ENCODE results near the gene SMIM3.
"Not testable (repeated sequence)": the region's sequence is repeated elsewhere in the genome, so short reads cannot be mapped to it uniquely, and the experiment has no call there.

The SMIM3 gene

DNA sequence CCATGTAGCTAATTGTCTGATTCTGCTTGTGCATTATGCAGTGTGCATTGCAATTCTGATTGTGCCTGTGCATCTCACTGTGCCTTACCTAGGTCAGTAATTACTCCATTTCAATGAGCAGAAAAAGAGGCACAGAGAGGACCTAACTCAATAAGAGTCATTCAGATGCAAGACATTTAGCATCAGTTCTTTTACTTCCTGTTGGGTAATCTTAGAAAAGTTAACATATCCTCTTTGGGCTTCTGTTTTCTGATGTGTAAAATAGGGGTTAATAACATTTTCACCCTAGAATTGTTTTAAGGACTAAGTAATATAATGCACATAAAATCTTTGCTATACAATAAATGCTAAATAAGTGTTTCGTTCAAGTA is 12.8 kb upstream of the SMIM3 start:
- DNase-seq = no peak

DNA sequence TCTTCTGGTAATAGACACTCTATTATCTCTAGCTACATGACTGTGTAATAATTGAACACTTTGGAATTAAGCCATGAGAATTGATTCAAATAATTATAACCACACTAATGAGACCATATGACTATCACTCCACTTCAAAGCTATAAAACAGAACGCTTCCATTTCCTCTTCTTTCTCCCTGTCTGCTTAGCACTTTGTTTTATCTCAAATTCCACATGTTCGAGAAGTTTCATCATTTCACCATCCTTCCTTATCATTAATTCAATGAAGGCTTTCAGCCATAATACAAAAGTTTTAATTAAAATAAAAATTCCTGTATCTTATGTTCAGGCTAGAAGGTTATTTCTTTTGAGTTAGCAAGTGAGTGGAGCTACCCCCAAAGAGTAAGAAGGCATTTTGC is 12.3 kb upstream of the SMIM3 start:
- no peak for DNase-seq

DNA sequence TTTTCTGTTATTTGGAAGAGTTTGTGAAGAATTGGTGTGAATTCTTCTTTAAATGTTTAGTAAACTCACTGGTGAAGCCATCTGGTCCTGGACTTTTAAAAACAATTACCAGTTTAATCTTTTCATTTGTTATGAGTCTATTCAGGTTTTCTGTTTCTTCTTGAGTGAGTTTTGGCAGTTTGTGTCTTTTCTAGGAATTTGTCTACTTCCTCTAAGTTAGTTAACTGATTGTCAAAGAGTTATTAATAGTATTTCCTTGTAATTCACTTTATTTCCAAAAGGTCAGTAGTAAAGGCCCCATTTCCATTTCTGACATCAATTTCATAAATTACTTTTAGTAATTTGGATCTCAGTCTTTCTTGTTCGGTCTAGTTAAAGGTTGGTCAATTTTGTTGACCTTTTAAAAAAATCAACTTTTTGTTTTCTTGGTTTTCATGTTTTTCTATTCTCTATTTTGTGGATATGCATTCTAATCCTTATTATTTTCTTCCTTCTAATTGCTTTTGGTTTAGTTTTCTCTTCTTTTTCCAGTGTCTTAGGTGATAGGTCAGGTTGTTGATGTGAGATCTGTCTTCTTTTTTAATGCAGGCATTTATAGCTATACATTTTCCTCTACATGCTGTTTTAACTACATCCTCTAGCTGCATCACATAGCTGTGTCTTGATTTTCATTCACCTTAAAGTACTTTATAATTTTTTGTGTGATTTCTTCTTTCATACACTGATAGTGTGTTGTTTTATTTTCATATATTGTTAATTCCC is 7.3 kb upstream of the SMIM3 start:
- DNase-seq = no peak

DNA sequence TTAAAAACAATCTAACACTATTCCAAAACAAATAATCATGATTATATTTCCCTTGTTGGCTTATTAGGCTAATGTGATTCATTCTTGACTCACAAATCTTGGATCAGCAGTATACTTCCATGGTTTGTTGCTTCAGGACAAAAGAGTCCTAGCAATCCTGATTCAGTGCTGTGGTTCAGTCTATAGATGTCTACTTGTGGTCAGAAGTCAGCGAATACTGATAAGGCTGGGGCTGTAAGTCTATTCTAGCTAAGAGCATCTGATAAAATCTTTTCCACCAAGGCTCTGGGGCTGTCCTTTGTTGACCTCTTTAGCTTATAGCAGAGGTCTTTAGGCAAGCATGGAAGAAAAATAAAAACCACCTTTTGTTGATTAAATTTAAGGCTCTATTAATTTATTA is 4.4 kb upstream of the SMIM3 start:
- no peak for DNase-seq

DNA sequence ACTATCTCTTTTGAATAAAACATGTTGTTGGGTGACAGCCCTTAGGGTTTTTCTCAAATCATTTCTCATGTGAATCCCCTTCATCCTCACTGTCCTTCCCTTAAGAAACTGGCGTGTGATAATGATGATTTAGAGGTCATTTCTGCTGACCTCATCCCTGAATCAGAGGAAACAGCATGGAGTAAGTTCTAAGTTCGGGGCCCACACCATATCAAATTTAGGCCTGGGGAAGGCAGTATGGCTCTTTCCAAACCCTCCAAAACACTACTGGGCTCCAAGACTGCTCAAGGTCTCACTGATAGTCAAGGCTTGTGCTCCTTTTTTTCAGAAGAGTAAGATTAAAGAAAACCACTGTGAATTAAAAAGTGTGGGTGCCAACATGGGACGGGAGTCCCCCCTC is 872 bp upstream of the SMIM3 start:
- no peak for DNase-seq

DNA sequence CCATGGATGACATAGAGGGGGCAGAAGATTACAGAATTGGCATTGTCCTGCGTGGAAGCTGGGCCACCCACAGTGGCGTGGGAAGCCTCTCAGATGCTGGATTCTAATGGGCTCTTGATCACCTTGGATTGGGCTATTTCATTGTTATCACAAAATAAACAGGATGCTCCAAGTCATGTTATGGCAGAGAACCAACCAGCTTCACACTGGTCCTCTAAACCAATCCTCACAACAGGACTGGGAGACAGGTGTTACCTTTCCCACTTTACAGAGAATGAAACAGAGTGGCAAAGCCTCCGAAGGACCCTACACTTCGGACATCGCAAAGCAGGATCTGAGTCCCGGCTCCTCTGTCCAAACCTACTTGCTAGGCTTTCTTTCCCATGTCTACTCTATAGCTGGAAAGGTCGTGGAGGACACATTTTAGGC is 455 bp upstream of the SMIM3 start:
- DNase-seq = no peak

DNA sequence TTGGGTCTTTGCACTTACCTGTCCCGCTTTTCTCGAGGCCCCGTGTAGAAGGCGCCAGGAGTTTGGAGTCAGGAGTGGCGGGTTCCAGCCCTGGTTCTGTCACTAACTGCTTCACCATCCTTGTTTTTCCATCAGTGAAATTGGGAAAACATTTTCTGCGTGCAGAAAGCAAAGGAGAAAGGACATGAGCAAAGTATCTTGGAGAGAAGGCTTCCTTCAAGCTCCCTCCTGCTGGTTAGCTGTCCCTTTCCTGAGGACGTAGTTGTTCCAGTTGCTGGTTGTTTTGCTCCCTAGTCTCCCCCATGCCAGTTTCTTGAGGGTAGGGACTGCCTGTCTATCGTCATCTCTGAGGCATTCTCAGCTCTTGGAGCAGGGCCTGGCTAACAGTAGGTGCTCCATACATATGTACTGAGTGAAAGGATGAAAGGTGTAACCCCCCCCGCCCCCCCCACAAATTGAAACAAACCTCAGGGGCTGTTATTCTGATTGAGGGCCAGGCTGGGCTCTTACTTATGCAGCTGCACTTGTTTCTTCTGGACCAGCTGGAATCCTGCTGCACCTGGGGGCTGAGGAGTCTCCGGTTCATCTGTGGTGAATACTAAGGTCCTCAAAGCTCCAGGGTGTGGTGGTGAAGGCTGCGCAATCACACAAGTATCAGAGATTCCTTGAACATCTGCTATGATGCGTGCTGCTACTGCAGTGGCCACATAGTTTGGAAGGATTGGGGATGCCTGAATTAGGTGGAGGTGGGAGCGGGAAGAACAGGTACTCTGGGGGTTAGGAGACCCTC is 1.0 kb downstream of the SMIM3 start:
- no peak for DNase-seq

DNA sequence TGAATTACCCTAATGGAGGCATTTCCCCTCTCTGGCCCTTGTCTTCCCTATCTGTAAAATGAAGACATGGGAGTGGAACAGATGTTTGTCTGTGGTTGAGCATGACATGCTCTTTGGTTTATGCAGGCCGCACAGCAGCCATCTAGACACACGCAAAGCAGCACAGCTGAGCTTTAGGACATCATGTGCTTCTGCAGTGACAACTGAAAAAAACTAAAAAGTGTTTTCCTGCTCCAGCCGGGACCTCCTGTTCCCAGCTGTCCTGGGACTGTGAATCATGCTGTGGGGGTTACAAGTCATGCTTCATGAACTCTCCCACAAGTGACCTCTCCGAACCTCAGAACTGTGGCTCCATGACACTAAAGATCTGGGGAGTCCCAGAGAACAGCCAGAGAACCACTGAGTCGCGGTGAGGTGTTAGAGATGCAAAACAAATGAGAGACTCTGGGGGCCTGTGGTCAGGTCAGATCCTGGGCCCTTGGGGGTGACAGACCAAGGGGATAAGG is 1.7 kb downstream of the SMIM3 start:
- DNase-seq = no peak

DNA sequence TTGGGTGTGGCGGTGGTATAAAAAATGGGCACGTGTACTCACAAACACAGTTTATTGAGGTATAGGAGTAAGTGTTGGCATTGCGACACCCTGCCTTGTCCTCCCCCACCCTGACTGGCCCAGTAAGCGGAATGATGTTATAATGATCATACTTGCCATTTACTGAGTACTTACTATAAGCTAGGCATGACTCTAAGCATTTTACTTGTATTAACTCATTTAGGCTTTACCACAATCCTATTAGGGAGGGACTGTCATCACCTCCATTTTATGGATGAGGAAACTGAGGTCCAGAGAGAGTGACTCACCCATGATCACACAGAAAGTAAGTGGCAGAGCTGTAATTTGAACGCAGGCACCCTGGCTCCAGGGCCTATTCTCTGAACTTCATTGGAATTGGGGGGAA is 2.3 kb downstream of the SMIM3 start:
- no peak for DNase-seq

DNA sequence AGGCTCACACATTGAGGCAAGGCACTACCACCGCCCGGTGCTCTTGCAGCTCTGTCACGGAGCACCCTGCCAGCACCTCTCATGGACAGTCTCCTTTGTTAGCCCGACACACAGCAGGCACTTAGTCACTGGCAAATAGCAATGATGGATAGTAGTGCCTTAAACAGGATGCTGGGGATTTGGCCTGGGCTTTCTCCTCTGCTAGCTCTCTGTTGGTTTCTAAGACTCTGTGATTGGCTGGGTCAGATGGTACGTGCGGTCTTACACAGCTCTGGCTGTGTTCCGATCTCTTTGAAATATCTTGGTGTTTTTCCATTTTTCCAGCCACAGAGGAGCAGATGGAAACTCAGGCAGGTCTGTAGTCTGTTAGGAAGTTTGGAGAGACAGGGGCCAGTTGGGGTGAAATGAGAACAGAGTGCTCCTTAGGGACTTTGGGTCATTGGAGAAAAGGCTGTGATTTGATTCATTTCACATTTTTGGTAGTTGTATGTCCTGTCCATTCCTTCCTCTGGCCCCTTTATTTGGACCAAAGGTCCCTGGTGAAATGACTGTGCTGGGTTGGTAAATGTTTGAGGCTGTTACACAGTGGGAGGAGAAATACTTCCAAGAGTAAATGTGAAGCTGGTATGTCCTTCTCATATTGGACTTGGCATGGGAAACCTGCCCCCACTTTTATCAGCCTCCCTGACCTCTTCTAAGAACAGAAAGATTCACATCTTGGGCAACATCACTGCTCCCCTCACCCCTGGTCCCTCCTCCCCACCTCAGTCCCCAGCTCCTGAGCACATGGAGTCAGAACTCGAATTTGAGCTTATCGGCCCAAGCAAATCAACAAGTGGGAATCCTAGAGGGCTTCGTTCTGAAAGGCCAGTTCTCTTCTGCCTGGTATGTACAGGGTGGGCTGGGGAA is 3.4 kb downstream of the SMIM3 start:
- no peak for DNase-seq

DNA sequence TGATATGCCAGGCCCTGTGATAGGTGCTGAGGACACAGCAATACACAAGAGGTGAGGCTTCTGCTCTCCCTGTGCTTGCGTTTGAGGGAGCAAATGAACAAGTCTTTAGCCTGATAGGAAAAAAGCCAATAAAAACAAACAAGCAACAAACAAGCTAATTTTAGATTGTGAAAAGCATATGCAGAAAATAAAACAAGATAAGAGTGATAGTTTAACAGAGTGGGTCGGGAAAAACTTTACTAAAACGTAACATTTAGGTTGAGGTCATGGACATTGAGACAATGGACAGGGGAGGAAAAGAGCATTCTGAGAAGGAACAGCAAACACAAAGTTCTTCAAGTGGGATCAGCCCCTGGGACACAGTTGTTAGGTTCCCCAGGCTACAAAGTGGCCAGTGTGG is 4.3 kb downstream of the SMIM3 start:
- no peak for DNase-seq

DNA sequence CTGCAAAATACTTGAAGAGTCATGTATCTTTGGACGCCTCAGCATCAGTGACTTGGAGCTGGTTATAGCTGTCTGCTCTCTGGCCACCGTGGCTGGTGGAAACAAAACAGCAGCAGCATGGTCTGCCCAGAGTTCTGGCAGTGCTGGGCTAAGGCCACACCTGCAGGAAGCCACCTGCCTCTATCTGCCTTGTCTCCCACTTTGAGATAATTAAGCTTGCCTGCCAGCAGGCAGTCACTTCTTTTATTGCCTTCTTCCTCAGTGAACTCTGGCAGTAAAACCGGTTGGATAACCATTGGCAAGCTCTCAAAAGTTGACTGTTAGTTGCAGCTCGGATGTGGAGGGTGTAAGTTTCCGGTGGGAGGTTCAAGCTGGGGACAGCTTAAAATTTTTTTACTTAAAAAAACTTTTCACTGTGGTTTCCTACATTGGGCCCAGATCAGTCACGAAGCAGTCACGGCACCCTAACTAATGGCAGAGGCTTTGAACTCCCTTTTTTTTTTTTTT is 4.9 kb downstream of the SMIM3 start:
- peak; percentile 52 for DNase-seq

DNA sequence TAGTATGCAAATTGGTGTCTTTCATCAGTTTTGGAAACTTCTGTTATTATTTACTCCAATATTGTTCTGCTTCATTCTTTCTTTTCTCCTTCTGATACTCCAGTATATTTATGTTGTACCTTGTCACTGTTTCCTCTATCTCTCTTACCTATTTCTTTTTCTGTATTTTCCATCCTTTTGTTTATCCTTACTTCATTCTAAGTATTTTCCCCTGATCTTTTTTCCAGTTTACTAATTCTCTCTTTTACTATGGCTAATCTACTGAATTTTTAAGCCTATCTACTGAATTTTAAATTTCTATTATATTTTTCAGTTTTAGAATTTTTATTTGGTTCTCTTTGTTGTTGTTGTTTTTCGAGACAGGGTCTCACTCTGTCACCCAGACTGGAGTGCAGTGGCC is 7.4 kb downstream of the SMIM3 start:
- DNase-seq = no peak

DNA sequence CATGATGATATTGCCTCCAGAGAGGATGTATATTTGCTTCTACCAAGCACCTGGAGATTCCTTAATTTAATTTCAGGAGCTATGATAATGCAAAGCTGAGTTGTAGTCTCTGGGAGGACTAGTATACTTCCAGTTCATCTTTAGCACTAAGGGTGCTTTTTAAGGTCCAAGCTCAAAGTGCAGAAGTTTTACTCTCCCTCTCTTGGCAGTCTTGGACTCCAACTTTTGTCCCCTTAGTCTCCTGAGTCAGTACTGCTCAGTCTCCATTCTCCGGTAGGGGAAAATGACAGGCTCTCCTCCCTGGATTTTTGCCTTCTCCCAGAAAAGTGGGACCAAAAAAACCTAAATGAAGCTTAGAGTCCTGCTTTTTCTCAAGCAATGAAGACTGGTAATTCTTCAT is 8.3 kb downstream of the SMIM3 start:
- DNase-seq = no peak

DNA sequence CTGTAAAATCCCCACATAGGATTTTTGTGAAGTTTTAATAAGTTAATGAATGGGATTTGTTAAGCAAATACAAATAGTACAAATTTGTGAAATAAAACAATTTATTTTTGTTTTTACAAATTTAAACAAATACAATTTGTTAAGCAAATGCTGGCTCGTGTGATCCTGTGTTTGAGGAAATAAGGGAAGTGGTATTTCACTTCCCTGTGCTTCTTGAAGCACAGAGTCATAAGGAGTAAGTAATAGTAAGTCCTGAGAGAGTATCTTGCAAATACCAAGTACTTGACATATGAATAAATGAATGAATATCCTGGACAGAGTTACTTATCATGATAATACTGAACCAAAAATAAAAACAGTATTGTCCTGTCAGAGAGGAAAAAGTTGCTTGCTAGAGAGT is 9.1 kb downstream of the SMIM3 start:
- DNase-seq = no peak

DNA sequence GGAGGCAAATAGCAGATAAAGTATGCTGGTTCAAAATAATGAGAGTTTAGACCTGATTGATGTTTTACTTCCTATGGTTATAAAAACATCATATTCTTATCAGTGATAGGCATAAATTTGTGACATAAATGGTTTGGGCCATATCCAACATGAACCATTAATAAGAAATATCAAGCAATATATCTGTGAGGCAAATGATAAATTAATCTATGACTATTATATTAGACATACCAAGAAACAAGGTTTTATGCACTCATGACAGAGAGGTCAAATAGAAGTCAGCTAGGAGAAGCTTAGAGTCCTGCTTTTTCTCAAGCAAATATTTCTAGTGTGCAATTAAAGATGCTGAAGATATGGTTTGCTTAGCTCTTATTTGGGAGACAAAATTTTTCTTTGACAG is 10.4 kb downstream of the SMIM3 start:
- no peak for DNase-seq

DNA sequence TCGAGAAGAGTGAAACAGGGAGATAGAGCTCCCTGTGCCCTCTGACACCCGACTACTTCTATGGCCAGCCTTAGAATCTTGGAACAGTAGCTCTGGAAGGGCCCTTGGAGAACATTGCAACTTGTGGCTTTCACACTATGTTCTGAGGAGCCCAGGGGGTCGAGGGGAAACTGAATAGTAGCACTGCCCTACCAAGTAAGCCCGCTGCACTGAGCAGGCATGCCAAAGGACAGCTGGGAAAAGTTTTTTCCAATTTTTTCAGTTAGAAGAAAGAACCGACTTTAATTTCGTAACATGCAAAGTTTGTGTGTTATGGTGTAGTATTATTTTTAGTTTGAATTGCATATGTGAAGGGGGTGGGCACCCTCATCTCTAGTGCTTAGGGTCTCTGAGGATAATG is 10.9 kb downstream of the SMIM3 start:
- DNase-seq = no peak

DNA sequence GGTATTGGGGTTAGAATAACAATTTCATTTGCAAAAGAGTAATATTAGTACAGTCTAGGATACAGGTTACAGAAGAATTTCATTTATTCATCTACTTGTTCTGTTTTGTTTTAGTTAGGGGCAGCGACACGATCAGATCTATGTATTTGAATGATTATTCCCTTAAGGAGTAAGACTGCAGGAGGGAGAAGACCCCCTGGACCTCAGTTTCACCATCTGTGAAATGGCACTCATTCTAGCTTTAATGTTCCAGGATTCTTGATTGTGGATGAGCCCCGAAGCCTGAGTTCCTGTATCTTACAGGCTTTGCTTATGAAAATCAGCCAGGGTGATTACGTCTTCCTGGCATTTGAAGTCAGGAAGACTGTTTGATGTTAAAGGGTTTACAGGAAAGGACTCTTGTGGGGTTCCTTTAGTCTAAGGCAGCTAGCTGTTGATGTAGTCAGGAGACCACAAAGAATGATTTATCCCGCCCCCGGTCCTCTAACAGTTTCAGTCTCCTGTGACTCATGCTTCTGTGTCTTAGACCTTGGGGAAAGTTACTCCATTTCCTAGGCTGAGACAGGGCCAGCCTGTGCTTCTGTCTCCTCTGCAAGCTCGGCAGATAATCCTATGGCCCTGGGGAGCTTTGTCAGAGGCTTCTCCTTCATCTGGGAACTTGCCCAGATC is 11.5 kb downstream of the SMIM3 start:
- DNase-seq = peak; percentile 53

DNA sequence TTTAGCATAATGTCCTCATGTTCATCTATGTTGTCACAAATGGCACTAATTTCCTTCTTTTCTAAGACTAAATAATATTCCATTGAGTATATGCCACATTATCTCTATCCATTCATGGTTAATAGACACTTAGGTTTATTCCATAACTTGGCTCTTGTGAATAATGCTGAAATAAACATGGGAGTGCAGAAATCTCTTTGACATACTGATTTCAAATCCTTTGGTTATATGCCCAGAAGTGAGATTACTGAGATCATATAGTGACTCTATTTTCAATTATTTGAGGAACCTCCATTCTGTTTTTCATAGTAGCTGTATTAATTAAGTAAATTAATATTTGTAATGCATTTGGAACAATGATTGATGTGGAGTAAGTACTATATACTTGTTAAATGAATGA is 13.0 kb downstream of the SMIM3 start:
- no peak for DNase-seq

DNA sequence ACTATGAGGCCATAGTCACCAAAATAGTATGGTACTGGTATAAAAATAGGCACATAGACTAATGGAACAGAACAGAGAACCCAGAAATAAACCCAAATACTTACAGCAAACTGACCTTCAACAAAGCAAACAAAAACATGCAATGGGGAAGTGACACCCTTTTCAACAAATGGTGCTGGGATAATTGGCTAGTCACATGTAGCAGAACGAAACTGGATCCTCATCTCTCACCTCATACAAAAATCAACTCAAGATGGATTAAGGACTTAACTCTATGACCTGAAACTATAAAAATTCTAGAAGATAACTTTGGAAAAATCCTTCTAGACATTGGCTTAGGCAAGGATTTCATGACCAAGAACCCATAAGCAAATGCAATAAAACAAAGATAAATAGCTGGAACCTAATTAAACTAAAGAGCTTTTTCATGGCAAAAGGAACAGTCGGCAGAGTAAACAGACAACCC is 14.9 kb downstream of the SMIM3 start:
- DNase-seq = not testable (repeated sequence)

DNA sequence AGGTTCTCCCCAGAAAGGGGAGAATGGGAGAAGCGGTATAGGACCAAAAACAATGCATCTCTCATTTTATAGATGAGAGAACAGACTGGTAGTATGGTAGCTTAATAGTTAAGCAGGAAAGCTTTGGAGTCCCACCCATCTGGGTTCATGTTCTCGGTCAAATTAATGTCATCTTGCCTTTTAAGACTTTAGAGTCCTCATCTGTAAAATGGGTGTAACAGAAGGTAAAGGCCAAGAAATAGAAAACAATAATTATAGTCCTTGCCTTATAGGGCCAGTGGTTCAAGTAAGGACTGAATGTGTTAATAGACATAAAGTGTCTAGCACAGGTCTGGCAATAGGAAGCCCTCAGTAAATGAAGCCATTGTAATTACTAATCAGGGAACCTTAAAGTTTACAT is 16.4 kb downstream of the SMIM3 start:
- no peak for DNase-seq

DNA sequence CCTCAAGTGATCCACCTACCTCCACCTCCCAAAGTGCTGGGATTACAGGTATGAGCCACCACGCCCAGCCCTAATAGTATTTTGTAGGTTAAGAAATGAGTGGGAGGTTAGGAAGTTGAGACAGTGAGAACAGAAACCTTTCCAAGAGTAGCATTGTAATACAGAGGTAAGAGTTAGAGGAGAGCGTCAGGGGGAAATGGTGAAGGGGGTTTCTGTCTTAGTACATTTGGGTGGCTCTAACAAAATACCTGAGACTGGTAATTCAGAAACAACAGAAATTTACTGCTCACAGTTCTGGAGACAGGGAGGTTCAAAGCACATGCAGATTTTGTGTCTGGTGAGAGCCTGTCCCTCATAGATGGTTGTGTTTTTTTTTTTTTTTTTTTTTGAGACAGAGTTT is 18.8 kb downstream of the SMIM3 start:
- no peak for DNase-seq

Measured in activated T-cell treated with anti-CD3 and anti-CD28 coated beads, Interleukin-2, amount 50 U/mL, for 1 hour (primary cell).